Spinal cord (tissue), 10 donors: Measurements from ENCODE around the gene CLVS2. TPM values are rescaled to one million over a fixed set of nuclear protein-coding genes. Genes with fewer than 3 reads are reported as not detected.
A peak's percentile ranks its signal among the peaks of the same experiment; 100 is the strongest.

ENCODE experiments used
- DNase-seq, 6 donors: peaks; one replicate each; pipeline versions ENCODE4 v3.0.0 to v3.0.0-alpha.2; 2013 to 2015; ENCODE audit warnings: low spot score in 6 of 6, low read depth in 4 of 6
- H3K27ac ChIP-seq: one replicate; pipeline ENCODE4 v1.5.1; 2013; ENCODE audit warnings: low read depth, low read length, control low read depth
- H3K27me3 ChIP-seq: one replicate; pipeline ENCODE4 v1.6.1; 2013; ENCODE audit warnings: low read length; ENCODE audit not compliant: control insufficient read depth, insufficient read depth
- H3K36me3 ChIP-seq: one replicate; pipeline ENCODE4 v1.6.1; 2013; ENCODE audit warnings: low read length; ENCODE audit not compliant: control insufficient read depth, insufficient read depth
- H3K4me1 ChIP-seq: one replicate; pipeline ENCODE4 v1.6.1; 2013; ENCODE audit warnings: low read length; ENCODE audit not compliant: control insufficient read depth, insufficient read depth
- H3K4me3 ChIP-seq: one replicate; pipeline ENCODE4 v1.5.1; 2013; ENCODE audit warnings: low read depth, low read length, control low read depth
- H3K9me3 ChIP-seq: one replicate; pipeline ENCODE4 v1.6.1; 2013; ENCODE audit warnings: low read length; ENCODE audit not compliant: control insufficient read depth, insufficient read depth
- WGBS: methylation state at CpG from one replicate; pipeline ENCODE4 v1.1.5; 2013; ENCODE audit warnings: missing lambda C conversion rate; ENCODE audit not compliant: insufficient coverage; 5-methylcytosine and 5-hydroxymethylcytosine counted together
- polyA plus RNA-seq, 2 donors: library from polyadenylated mRNA; unstranded; fragments of 120-200 nt; gene quantifications; one replicate each; pipeline ENCODE4 v1.2.1, GENCODE V29; 2013; ENCODE audit not compliant: insufficient read length in 2 of 2
- total RNA-seq, 2 donors: library from RNA; depleted of rRNA in 1 of 2; stranded (reverse); fragments of 120-200 nt in 1 of 2; fragments of >200 nt in 1 of 2; gene quantifications; one replicate each; pipeline versions ENCODE4 v1.2.3 to v1.2.4, GENCODE V29; 2013 to 2014
- donor health status: healthy.

The CLVS2 gene
- total and polyA plus RNA-seq, 4 donors, result 6.4 to 30.1 (median 13.5) TPM

DNA sequence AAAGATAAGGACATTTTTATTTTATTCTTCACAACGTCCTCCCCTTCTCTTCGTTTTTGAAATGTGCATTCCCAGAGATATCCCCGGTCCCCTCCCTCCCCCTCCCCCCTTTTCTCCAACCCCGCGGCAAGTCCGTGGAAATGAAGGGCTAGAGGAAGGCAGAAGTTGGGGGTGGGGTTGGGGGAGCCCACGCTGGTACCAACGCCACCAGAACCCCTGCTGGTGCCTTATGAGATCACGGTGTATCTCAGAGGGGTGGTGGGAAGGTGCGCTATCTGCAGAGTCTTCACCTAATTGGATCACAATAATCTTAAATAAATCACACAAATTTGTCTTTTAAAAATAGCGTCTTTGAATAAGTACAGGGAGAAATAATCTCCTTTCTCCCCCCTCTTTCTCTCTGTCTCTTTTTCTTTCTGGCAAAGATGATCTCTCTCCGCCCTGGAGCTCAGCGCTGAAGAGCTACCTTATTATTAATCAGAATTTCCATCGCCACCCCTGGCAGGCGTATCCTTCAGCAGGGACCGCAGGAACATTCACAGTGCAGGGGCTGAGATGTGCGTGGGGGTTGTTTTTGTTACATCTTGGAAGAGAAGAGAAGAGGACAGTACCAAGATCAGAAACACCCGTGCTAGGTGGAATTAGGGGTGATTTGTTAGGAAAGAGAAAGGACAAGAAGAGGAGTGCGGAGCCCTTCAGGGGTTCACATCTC lies 915 bp downstream of the CLVS2 start:
- WGBS, result 35% methylated on average over 4 of the region's 19 CpGs
- Histone ChIP-seq H3K4me1 (peaks cover 14% of the 10 kb centered on the region), H3K36me3 (no peaks in the 10 kb centered on the region), H3K9me3 (no peaks in the 10 kb centered on the region), H3K4me3 (peak overlapping the region; percentile 63), H3K27me3 (peaks cover 28% of the 10 kb centered on the region), H3K27ac (peak overlapping the region; percentile 85)
- peak in 3 of 6 donors; percentile 50 to 92 (median 82) for DNase-seq

DNA sequence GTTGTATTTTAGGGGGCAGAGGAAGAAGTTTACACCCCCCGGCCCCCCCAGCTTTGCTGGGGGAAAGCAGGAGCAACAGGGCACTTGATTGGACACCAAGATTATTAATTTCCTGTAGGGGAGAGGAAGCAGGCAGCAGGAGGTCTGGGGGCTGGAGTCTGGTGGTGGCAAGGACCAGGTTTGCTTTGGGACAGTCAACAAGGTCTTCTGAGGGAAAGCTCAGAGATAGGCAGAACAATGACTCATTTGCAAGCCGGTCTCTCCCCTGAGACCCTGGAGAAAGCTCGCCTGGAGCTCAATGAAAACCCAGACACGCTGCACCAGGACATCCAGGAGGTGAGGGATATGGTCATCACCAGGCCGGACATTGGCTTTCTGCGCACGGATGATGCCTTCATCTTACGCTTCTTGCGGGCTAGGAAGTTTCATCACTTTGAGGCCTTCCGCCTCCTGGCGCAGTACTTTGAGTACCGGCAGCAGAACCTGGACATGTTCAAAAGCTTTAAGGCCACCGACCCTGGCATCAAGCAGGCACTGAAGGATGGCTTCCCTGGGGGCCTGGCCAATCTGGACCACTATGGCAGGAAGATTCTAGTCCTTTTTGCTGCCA lies 1.6 kb downstream of the CLVS2 start:
- WGBS, result 90% methylated on average over 12 of the region's 13 CpGs
- peak in 1 of 6 donors; percentile 54 for DNase-seq
- peak overlapping the region; percentile 12 for H3K27ac ChIP-seq
- H3K9me3 ChIP-seq, result no peaks in the 10 kb centered on the region
- H3K4me1 ChIP-seq, result peaks cover 14% of the 10 kb centered on the region
- peak overlapping the region; percentile 63 for H3K4me3 ChIP-seq
- peaks cover 28% of the 10 kb centered on the region for H3K27me3 ChIP-seq
- H3K36me3 ChIP-seq, result no peaks in the 10 kb centered on the region

DNA sequence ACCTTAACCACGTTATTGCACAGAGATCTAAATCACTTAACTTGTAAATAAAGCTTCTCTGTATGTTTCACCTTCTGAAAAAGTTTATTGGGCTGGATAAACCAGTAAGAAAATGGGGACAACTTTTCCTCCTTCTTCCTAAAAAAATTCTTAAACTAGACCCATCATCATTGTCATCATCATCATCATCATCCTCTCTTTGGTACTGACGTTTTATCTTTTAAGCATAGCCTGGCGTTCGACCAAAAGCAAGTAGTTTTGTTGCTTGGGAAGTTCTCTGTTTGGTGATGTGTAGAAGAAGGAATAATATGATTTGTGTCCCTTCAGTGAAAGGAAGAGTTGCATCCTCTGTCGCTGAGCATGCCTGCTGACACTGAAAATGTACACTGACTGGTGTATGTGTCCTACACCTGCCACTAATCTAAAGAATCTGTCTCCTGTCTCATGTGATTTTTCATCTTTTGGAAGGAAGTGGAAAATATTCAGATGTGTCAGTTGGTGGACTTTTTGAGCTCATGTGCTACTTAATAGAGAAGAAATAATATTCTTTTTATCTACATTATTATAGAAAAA lies 2.5 kb downstream of the CLVS2 start:
- no peak overlapping the region for H3K4me3 ChIP-seq
- WGBS, result 40% methylated on average over 1 of the region's 5 CpGs

DNA sequence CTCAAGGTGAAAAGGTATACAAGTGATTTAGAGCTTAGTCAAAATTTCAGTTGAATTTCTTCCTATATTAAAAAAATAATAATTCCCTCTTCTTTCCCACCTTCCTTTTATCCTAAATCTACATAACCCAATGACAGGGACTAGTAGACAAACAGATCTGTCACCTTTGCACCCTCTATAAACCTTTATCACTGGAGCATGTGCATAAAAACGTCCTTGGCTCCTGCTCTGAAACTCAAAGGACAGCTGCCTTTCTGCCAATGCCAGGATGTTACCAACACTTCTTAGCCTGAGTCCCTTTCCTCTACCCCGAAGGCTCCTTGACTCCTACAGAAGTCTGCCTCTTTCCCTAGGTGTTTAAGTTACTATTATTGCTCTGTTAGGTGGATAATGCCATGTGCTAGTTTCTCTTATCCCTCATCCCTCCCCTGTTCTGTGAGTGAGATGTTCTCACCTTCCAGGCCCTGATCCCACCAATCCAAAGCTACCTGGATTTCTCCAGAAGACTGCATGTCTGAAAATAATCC lies 4.3 kb downstream of the CLVS2 start:
- 67% methylated on average over 1 of the region's 2 CpGs for WGBS
- Histone ChIP-seq H3K36me3 (no peaks in the 10 kb centered on the region), H3K4me1 (peaks cover 14% of the 10 kb centered on the region), H3K27ac (no peak overlapping the region), H3K9me3 (no peaks in the 10 kb centered on the region), H3K4me3 (no peak overlapping the region), H3K27me3 (peaks cover 27% of the 10 kb centered on the region)
- DNase-seq, result no peak

More for the DNA sequence above, 2.5 kb downstream of the CLVS2 start:
- H3K36me3 ChIP-seq, result no peaks in the 10 kb centered on the region
- peaks cover 30% of the 10 kb centered on the region for H3K27me3 ChIP-seq
- peak in 1 of 6 donors; percentile 58 for DNase-seq
- no peaks in the 10 kb centered on the region for H3K9me3 ChIP-seq
- H3K27ac ChIP-seq, result no peak overlapping the region
- peaks cover 14% of the 10 kb centered on the region for H3K4me1 ChIP-seq

DNA sequence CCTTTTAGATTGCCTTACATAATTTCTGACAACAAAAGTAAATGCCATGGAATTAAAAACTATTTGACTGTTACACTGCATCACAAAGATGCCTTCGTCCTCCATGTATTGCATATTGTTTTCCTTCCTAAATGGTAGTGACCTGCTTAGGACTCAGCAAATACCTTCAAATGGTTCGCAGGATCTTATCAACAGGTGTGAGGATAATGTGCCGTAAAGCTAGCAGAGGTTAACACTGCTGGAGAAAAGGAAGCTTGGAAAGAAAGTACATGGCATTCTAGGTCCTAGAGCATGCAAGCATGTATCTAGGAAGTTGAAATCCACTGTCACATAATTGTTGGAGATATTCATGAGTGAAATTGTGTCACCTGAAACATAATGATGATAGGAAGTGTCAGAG lies 5.5 kb downstream of the CLVS2 start:
- no peak overlapping the region for H3K27ac ChIP-seq
- H3K4me1 ChIP-seq, result peaks cover 7% of the 10 kb centered on the region
- no peak overlapping the region for H3K4me3 ChIP-seq
- H3K36me3 ChIP-seq, result no peaks in the 10 kb centered on the region
- WGBS, result 100% methylated on average over 2 of the region's 3 CpGs
- H3K9me3 ChIP-seq, result no peaks in the 10 kb centered on the region
- peaks cover 17% of the 10 kb centered on the region for H3K27me3 ChIP-seq
- no peak for DNase-seq

GRCh38 chr6:123007885-123008284 lies 11.8 kb downstream of the CLVS2 start:
- no peak overlapping the region for H3K27ac ChIP-seq
- no peak for DNase-seq

DNA sequence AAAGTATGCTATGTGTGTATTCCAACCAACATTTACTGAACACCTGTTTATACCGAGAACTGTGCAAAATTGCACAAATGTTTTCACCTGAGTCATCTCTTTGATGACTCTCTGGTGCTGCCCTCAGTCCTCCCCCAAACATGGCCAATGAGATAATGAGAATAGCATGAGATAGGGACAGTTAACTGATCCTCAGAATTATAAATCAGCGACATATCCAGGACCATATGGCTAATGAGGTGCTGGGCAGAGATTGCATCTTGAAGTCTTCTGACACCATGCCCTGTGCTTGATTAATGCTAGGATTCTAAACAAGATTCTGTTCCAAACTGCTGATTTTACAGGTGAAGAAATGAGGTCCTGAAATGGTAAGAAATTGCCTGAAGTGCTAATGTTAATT lies 13.0 kb downstream of the CLVS2 start:
- WGBS, result no CpG with 5 or more reads among the region's 2 CpGs
- H3K4me1 ChIP-seq, result no peaks in the 10 kb centered on the region
- no peak for DNase-seq
- H3K27ac ChIP-seq, result no peak overlapping the region
- no peaks in the 10 kb centered on the region for H3K9me3 ChIP-seq
- H3K27me3 ChIP-seq, result peaks cover 2% of the 10 kb centered on the region
- no peak overlapping the region for H3K4me3 ChIP-seq
- H3K36me3 ChIP-seq, result no peaks in the 10 kb centered on the region

More at GRCh38 chr6:123007885-123008284, 11.8 kb downstream of the CLVS2 start:
- Histone ChIP-seq H3K9me3 (no peaks in the 10 kb centered on the region), H3K4me3 (no peak overlapping the region), H3K36me3 (no peaks in the 10 kb centered on the region), H3K27me3 (peaks cover 2% of the 10 kb centered on the region), H3K4me1 (no peaks in the 10 kb centered on the region)

DNA sequence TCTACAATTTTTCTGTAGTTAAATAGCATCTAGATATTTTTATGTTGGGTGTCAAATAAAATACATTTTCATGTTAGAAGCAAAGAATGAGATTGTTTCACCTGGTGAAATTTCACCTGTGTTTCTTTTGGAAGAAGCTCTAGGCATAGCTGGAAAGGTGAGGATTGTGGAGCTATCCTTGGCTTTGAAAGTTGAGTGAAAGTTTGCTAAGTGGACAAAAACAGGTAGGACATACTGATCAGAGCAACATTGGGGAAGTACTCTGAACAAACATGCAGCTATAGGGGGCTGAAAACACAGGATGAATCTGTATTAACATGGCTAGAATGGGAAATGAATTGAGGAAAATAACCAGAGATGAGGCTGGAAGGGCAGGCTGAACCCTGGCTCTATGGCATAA lies 18.8 kb downstream of the CLVS2 start:
- H3K4me3 ChIP-seq, result no peak overlapping the region
- no peak overlapping the region for H3K27ac ChIP-seq
- no peaks in the 10 kb centered on the region for H3K9me3 ChIP-seq
- H3K27me3 ChIP-seq, result no peaks in the 10 kb centered on the region
- DNase-seq, result no peak
- H3K36me3 ChIP-seq, result no peaks in the 10 kb centered on the region
- H3K4me1 ChIP-seq, result no peaks in the 10 kb centered on the region

DNA sequence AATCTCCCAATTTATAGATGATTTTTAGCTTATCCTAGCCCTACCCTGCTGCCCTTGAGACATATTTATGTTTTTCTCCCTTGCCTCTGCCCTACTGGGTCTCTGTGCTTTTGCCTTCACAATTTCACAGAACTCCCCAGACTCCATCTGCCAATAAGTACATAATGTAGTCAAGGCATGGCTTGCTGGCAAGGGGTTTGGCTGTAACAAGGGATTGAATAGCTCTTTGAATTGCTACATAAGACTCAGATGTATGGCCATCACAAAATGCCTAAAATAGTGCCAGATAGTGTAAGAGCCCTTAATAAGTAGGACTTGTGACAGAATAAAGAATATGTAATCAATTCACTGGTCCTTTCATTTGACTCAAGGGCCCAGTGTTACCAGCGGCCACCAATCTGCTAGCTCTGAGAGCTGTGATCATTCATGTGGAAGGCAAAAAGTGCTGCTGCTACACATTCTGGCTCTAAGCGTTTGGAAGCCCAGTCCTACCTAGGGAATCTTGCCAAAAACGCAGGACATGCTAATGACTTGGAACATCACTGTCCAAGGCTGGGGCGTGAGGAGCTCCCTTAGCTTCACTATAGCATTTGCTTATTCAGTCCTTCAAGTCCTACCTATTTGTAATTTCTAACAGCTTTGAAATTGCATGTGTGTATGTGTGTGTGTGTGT lies 20.5 kb downstream of the CLVS2 start:
- Histone ChIP-seq H3K4me3 (no peak overlapping the region), H3K36me3 (no peaks in the 10 kb centered on the region), H3K9me3 (no peaks in the 10 kb centered on the region), H3K27ac (peak overlapping the region; percentile 33), H3K4me1 (no peaks in the 10 kb centered on the region), H3K27me3 (peaks cover under 1% of the 10 kb centered on the region)
- 11% methylated on average over 2 of the region's 4 CpGs for WGBS
- peak; percentile 78 to 97 (median 86) for DNase-seq
